ENCODE measurements around the gene SPSB1.

SPSB1 gene

GRCh38 chr1:9331016-9331415 is 38.3 kb downstream of the SPSB1 start:
- no peak for TF ChIP-seq CTCF (IDR thresholded peaks at IDR 0.05; ENCODE audit: insufficient read depth, low read depth, low read length, missing control alignments)
- no peak for DNase-seq (ENCODE audit: low read depth)
- H3K4me3 ChIP-seq (ENCODE audit: low read depth, low read length): no peak overlapping the region

- TF ChIP-seq CTCF (IDR thresholded peaks at IDR 0.05; ENCODE audit: insufficient read depth, low read depth, low read length, missing control alignments): no peak
- DNase-seq (ENCODE audit: low read depth): no peak
- H3K4me3 ChIP-seq (ENCODE audit: low read depth, low read length): no peak overlapping the region
These were observed 39.1 kb downstream of the SPSB1 start for GRCh38 chr1:9331558-9332346.

GRCh38 chr1:9332513-9333143 is 39.9 kb downstream of the SPSB1 start:
- no peak overlapping the region for H3K4me3 ChIP-seq (ENCODE audit: low read depth, low read length)
- no peak for TF ChIP-seq CTCF (IDR thresholded peaks at IDR 0.05; ENCODE audit: insufficient read depth, low read depth, low read length, missing control alignments)
- DNase-seq (ENCODE audit: low read depth): no peak

GRCh38 chr1:9338397-9339246 is 45.9 kb downstream of the SPSB1 start:
- DNase-seq (ENCODE audit: low read depth): no peak
- no peak overlapping the region for H3K4me3 ChIP-seq (ENCODE audit: low read depth, low read length)
- TF ChIP-seq CTCF (IDR thresholded peaks at IDR 0.05; ENCODE audit: insufficient read depth, low read depth, low read length, missing control alignments): no peak

- TF ChIP-seq CTCF (IDR thresholded peaks at IDR 0.05; ENCODE audit: insufficient read depth, low read depth, low read length, missing control alignments): no peak
- no peak overlapping the region for H3K4me3 ChIP-seq (ENCODE audit: low read depth, low read length)
- no peak for DNase-seq (ENCODE audit: low read depth)
These were observed 47.6 kb downstream of the SPSB1 start for GRCh38 chr1:9340172-9340854.

- no peak for DNase-seq (ENCODE audit: low read depth)
- no peak for TF ChIP-seq CTCF (IDR thresholded peaks at IDR 0.05; ENCODE audit: insufficient read depth, low read depth, low read length, missing control alignments)
- H3K4me3 ChIP-seq (ENCODE audit: low read depth, low read length): no peak overlapping the region
These were observed 48.2 kb downstream of the SPSB1 start for GRCh38 chr1:9340864-9341263.
